NCI-H1092 (cell line): ENCODE results near the gene DLG2.

Experiments
- DNase-seq: peaks from one replicate; lab custom pipeline; 2025; lab: John Stamatoyannopoulos, UW

The DLG2 gene

GRCh38 chr11:83681906-83682610 is 1945.1 kb downstream of the DLG2 start:
- DNase-seq: no peak

- no peak for DNase-seq
These were observed 1945.9 kb downstream of the DLG2 start for GRCh38 chr11:83681031-83681781.

DNA sequence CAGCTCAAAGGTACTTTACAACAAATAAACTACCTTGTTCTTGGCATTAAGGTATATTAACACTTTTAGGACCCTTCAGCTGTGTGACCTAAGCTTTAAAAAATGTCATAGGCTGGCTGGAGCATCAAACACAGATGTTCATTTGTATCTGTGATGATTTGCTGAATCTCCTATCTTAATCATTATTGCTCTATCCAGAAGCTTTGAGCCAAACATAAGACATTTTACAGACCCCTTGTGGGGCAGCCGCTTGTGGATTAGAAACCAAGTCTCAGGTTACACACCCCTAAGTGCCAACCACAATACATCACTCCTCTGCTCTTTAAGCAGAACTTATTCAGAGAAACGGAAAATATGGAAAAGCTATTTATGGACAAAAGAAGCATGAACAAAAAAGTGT is 1946.8 kb downstream of the DLG2 start:
- no peak for DNase-seq

DNA sequence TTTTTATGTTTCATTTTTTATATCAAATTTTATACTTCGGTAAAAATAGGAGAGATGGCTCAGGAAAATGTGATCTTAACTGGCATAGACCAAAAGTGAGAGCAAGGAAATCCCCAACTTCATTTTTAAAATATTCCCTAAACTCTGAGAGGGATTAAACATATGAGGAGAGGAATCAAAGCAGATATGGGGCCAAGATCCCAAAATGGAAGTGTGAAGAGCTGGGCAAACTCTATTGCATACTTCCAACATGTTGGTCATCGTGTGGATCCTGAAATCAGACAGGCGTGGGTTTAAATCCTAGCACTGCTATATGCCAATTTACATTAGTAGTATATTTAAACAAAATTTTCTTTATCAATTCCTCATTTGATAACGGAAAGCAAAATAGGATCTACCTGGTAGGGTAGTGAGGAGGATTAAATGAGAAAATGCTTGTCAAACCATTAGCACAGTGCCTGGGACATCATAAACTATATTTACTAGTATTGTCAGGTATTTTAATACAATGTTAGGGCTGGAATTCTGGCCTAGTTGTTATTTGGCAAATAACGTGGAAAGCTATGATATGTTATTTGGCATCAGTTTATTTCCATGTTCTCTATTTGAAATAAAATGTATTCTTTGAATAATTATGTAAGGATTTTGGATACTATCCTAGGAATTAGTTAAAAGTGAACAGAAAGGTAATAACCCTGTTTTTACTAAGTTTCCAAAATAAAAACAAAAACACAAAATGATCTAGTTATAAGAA is 1948.1 kb downstream of the DLG2 start:
- no peak for DNase-seq

- DNase-seq: no peak
These were observed 1949.4 kb downstream of the DLG2 start for GRCh38 chr11:83677730-83678129.

GRCh38 chr11:83676056-83676601 is 1951.0 kb downstream of the DLG2 start:
- no peak for DNase-seq

DNA sequence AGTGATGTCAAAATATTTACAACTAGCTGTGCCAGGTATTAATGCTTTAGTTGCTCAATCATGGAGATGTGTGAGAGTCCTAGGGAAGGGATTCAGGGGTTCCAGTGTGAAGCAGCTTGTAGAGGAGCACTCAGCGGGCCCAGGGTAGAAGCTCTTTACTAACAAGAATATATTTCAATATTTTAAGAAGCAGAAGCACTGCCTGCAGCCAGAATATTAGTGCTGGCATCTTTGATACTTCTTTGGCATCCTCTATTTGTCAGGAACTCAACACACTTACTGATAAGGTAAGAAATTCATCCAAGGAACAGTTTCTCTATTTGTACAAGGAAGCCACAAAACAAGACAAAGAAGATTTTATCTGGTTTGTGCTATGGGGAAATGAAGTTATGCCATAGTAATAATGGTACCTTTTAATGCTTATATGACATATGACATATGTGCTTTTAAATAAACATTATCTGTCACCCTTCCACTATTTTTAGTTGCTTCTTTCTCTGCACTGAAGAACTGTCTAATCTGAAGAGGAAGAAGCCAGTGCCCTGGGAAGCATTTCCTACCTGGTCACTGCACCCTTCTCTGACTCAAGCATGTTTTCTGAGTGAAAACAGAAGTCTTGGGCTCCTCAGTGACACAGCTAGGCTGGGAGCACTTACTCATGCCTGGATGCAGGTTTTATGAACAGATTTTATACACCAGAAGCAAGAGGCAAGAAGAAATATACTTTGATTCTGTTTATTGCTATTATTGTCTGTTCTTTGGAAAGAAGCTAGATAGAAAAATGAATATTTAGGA is 1952.8 kb downstream of the DLG2 start:
- DNase-seq: no peak

- no peak for DNase-seq
These were observed 1955.9 kb downstream of the DLG2 start for GRCh38 chr11:83671289-83671688.

DNA sequence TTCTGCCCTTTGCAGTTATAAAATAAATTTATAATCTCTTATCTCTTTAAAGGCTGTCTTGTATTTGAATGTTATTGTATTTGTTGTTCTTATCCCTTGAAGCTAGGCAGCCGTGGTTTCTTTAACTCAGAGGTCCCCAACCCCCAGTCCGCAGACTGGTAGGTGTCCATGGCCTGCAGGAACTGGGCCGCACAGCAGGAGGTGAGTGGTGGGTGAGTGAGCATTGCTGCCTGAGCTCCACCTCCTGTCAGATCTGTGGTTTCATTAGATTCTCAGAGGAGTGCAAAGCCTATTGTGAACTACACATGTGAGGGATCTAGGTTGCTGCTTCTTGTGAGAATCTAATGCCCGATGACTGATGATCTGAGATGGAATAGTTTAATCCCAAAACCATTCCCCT is 1961.0 kb downstream of the DLG2 start:
- no peak for DNase-seq

DNA sequence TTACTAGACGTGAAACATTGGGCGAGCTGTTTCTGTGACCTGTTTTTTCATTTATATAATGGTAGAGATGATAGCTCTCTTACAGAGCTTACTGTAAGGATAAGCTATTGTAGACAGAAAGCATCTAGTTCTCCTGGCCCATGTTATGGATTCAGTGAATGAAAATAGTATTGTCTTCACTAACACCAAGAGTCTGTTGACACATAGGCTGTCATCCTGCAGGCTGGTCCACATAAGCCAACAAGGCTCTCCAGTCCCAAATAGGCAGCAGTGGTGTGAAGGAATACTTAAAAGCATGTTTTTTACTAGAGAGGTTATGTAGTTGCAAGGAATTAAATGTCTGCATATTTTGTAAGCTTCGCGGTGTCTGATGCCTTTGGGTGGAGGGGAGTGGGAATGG is 1963.2 kb downstream of the DLG2 start:
- DNase-seq: no peak

DNA sequence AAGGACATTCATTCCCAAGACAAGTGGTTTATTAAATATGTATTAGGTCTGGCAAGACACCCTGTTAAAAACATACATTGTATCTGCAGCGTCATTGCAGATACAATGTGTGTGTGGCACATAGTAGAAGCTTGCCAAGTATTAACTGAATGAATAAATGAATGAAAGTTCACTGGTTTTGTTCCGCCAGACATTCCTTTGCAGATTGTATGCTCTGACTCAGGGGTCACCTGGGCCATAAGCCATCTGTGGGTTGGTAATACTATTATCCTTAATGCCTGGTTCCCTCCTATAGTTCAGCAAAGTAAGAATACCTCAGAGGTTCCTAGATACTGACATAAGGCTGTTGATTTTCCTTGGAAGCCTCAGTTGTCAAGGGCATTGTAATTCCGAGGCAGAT is 1963.7 kb downstream of the DLG2 start:
- no peak for DNase-seq

GRCh38 chr11:83662494-83662893 is 1964.7 kb downstream of the DLG2 start:
- no peak for DNase-seq

DNA sequence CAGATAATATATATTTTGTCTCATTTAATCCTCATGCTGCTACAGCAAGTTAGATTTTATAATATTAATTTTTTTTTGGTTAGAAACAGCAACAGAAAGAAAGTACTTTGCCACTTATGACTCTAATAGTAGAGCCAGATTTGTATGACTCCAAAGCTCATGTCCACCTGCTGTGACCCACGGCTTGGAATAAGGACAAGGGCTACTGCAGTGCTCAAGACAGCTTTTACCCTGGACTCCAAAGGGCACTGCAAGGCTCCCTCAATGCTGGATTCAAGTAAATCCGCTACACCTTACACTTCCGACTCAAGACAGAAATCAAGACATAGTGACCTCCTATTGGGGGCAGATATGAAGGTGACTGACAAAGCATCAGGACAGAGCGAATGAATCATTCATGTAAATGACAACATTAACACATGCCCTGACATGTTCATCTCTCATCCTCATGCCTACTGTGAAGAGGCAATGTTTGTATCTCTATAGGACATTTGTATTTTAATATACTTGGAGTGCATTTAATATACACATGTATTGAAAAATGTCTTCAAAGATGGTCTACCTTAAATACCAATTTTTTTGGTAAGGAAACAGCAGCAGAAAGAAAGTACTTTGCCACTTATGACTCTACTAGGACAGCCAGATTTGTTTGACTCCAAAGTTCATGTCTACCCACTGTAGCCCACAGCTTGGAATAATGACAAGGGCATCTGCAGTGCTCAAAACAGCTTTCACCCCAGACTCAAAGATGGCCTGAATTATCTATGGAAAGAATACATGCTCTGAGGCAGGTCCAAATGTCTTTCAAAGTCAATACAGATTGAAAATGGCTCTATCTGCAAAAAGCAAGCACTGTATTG is 1965.4 kb downstream of the DLG2 start:
- DNase-seq: no peak

DNA sequence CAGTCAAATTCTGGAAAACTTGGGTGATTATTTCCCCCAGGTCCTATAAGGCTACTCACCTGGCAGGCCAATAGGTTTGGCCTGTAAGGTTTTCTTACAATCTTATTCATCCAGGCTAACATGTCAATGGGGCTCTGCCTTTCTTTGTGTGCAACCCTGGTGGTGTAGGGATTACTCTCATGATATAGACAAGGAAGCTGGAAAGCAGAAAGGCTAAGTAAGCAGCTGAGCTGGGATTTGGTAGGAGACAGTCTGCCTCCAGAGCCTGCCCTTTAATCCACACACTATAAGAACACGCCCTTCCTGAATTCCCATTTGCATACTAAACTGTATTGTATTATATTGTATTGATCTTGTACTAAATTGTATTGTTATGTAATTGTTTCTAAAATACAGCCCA is 1967.7 kb downstream of the DLG2 start:
- no peak for DNase-seq

DNA sequence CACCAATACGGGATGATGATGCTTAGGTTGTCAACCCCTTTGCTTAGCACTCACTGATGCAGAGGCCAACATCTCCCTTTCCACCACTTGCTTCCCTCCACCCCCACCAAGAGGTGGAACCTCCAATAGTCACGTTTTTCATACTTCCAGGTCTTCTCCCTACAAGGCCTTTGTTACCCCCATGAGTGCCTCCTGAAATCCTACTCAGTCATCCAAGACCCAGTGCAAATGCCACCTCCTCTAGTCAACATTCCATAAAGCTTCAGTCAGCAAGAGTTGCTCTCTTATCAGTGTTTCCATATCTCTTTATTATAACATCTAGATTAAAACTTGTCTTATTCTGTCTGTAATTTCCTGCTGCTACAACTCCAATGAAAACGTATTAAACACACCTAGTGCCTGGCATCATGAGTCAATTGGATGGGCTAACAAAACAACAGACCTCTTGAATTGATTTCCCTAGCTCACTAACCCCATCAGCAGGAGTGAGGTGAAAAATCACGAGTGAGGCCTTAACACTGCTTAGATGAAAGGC is 1970.3 kb downstream of the DLG2 start:
- DNase-seq: no peak

DNA sequence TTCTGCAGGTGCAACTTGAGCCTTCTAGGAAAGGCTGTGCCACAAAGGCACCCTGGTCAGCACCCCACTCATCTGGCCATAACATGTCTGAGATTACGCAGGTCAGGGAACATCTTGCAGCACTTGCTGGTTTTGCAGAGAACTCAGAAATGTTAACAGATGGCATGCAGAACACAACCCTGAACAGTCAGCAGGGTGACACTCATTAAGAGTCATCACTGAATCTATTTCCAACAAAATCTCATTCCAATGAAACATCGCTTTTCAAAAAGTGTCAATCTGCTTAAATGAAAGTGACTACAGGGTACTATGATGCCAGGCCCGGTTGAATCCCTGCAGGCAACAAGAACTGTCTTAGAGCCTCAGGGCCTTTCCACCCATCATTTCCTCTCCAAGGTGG is 1971.2 kb downstream of the DLG2 start:
- no peak for DNase-seq

DNA sequence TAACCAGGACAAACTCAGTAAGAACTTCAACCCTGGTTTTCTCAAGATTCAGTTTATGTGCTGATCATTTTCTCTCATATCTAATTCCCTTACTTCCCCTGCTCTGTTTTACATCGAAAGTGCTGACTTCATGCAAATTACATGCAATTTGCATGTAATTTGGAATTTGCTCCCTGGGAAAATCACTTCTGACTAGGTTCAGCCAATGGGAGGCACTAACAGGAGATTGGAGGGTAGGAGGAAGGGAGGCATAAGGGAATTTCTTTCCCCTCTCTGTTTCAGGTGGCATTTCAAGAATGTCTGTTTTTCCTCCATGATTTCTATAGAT is 1977.7 kb downstream of the DLG2 start:
- no peak for DNase-seq

DNA sequence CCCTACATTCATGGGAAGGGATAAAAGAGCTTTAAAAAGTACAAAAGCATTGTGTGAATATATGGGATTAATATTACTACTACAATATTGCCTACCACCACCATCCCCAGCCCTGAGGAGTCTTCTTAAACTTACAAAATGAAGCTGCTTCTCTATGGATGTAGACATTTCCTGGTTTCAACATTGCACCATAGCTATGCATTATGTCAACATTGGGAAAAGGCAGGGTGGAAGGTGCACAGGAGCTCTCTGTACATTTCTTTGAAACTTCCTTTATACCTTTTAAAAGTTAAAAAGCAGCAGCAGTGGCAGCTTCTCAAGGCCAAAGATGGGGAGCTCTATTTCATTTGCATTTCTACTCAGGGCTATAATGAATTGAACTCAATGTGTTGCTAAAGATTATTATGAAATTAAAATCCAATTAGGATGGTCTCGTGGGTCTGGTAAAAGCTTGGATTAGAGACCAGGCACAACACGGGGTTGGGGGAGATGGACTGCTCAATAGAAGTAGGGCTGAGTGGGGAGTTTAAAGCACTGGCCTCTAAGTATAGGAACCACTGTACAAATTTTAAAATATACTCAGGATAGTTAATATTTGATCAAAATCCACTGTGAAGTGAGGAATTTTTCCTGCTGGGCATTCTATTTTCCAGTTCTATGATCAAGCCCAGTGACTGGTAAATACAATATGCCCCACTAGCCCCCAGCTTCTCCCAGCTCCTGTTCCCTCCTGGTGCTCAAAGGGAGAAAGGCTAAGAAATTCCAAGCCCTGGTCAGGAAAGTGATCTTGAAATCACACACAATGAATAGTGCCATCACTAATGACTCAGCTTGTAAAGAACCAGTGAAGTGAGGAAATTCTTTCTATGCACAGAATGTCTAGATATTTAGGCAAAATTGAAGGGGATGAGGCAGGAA is 1978.3 kb downstream of the DLG2 start:
- no peak for DNase-seq

DNA sequence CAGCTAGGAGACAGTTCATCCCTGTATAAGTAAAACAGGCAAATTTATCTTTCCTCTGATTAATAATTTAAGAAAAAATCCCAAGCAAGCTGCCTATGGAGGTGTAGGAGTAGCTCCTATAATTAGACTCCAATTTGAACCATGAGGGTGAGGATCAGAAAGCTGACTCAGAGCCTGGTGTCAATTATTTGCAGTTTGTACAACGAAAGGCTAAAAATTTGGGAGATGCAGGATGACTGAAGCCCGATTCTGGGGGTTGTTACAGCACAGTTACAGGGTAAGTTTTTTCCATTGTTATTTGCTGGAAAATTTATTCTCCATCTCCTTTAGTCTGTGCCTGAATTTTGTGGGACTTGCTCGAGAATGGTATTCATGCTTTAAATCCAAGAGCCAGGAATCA is 1981.6 kb downstream of the DLG2 start:
- no peak for DNase-seq

DNA sequence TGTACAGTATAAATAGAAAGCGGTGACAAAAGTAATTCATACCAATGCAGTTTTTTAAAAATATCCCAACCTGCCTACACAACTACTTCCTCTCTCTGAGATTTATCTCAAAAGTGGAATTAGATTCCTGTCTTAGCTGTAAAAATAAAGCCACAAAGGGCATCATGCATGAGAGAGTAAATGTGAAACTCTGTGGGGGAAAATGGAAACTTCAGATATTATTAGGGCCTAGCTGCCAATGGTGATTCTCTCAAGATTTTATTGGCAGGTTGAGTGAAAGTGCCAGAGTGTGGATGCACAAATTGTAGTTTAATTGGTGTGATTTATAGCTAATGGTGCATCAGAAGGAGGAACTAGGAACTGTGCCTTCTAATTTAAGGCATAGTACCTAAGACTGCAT is 1984.0 kb downstream of the DLG2 start:
- no peak for DNase-seq
